ENCODE data around the gene EPN2. TPM values are rescaled to one million over a fixed set of nuclear protein-coding genes. Genes with fewer than 3 reads are reported as not detected.

The EPN2 gene
- total and polyA plus RNA-seq, 4 donors, result 5.6 to 23.8 (median 12.2) TPM

GRCh38 chr17:19369107-19369778 lies 132.1 kb downstream of the EPN2 start (continued):
- TF ChIP-seq, protein P1, sequence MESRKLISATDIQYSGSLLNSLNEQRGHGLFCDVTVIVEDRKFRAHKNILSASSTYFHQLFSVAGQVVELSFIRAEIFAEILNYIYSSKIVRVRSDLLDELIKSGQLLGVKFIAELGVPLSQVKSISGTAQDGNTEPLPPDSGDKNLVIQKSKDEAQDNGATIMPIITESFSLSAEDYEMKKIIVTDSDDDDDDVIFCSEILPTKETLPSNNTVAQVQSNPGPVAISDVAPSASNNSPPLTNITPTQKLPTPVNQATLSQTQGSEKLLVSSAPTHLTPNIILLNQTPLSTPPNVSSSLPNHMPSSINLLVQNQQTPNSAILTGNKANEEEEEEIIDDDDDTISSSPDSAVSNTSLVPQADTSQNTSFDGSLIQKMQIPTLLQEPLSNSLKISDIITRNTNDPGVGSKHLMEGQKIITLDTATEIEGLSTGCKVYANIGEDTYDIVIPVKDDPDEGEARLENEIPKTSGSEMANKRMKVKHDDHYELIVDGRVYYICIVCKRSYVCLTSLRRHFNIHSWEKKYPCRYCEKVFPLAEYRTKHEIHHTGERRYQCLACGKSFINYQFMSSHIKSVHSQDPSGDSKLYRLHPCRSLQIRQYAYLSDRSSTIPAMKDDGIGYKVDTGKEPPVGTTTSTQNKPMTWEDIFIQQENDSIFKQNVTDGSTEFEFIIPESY (IDR thresholded peaks at IDR 0.05), result no peak
- TF ChIP-seq JUND (IDR thresholded peaks at IDR 0.05), result no peak

- H3K9ac ChIP-seq (ENCODE audit: low read depth in 1 of 2, low read length in 2 of 2), result no peak overlapping the region
These were observed 132.8 kb downstream of the EPN2 start for GRCh38 chr17:19369846-19370492.

More at GRCh38 chr17:19369846-19370492, 132.8 kb downstream of the EPN2 start:
- no peaks in the 10 kb centered on the region for H3K9me3 ChIP-seq (ENCODE audit: control insufficient read depth in 4 of 4, low read length in 3 of 4)
- H3K36me3 ChIP-seq (ENCODE audit: control insufficient read depth in 4 of 4, insufficient read depth in 3 of 4, low read depth in 1 of 4, low read length in 3 of 4), result no peaks in the 10 kb centered on the region
- H3K27me3 ChIP-seq (ENCODE audit: control insufficient read depth in 4 of 4, insufficient read depth in 4 of 4, low read length in 3 of 4), result no peaks in the 10 kb centered on the region
- no peak overlapping the region for H3K27ac ChIP-seq (ENCODE audit: low read depth in 1 of 2, low read length in 2 of 2)
- H3K4me1 ChIP-seq (ENCODE audit: control insufficient read depth in 4 of 4, insufficient read depth in 4 of 4, low read length in 3 of 4), result peaks cover 1 to 10% (median 2%) of the 10 kb centered on the region in 4 donors
- no peak for DNase-seq (ENCODE audit: low spot score)
- TF ChIP-seq FOXA2 (IDR thresholded peaks at IDR 0.05) (no peak), EGR1 (IDR thresholded peaks at IDR 0.05; ENCODE audit: low read depth in 2 of 2) (no peak), HNF4A (conservative IDR thresholded peaks at IDR 0.05) (no peak), YY1 (IDR thresholded peaks at IDR 0.05) (no peak), SP1 (IDR thresholded peaks at IDR 0.05) (no peak), GABPA (IDR thresholded peaks at IDR 0.05 in 1 of 2, conservative IDR thresholded peaks at IDR 0.05 in 1 of 2) (no peak), FOXA1 (IDR thresholded peaks at IDR 0.05) (no peak), REST (IDR thresholded peaks at IDR 0.05) (no peak), HNF4G (IDR thresholded peaks at IDR 0.05) (no peak), NR2F2 (IDR thresholded peaks at IDR 0.05) (no peak), RAD21 (IDR thresholded peaks at IDR 0.05) (no peak)
- TF ChIP-seq, protein P2, sequence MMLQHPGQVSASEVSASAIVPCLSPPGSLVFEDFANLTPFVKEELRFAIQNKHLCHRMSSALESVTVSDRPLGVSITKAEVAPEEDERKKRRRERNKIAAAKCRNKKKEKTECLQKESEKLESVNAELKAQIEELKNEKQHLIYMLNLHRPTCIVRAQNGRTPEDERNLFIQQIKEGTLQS (IDR thresholded peaks at IDR 0.05), result no peak
- TF ChIP-seq, protein P3, sequence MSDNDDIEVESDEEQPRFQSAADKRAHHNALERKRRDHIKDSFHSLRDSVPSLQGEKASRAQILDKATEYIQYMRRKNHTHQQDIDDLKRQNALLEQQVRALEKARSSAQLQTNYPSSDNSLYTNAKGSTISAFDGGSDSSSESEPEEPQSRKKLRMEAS (IDR thresholded peaks at IDR 0.05), result no peak
- no peak overlapping the region for H3K4me3 ChIP-seq (ENCODE audit: low read depth in 1 of 3, low read length in 3 of 3)
- WGBS, result 81% methylated on average over 12 of the region's 12 CpGs

Measured in liver (tissue), 9 donors.